ENCODE data around the gene GGN.
"Not testable (repeated sequence)": the region's sequence is repeated elsewhere in the genome, so short reads cannot be mapped to it uniquely, and the experiment has no call there.

The GGN gene

DNA sequence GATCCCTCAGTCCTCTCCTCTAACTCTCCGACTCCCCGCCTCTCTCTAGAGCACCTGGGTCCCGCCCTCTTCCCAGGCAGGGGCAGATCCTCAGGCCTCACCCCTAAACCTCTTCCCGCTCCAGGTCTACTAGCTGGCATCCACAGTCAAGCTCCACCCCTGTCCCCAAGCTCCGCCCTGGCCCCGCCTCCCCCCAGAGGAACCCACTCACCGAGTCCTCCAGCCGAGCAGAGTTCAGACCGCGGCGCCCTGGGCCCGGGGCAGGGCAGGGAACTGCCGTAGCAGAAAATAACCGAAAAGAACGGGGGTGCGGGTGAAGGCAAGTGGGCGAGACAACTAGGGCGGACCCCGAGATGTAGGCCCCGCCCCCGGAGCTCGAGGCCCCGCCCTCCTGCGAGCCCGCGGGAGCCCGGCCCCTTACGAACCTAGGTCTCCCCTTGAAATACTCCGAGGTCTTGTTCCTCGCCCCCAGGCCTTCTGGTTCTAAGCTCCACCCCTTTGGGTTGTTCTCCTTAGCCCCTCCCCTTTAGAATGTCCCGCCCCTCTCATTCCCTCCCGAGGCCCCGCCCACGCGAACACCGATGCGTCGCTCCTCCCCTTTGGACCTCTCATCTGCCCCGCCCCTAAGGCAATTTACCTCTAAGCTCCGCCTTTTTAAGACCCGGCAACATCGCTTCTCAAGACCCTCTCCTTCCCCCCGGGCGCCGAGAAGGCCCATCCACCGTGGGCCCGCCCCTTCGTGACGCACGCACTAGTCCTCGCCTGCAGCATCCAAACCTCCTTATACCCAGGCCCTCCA lies at the start of gene GGN:
Gene GGN (minus strand): TSS at position 485 of the 799 bp plus-strand sequence. CDS start 773 bp downstream, outside the sequence.
- DNase-seq: peak; percentile 82 to 95

GRCh38 chr19:38437295-38437694 lies 49.5 kb upstream of the GGN start:
- no peak for DNase-seq

- DNase-seq: no peak
Measured at GRCh38 chr19:38434549-38435051, 46.8 kb upstream of the GGN start.

GRCh38 chr19:38433268-38433733 lies 45.5 kb upstream of the GGN start, which contains the start of gene RYR1:
Gene RYR1, plus strand, starts transcription at chr19:38433691. Its CDS starts 139 bp downstream, at chr19:38433830.
- peak in 1 of 2 experiments; percentile 44 for DNase-seq

DNA sequence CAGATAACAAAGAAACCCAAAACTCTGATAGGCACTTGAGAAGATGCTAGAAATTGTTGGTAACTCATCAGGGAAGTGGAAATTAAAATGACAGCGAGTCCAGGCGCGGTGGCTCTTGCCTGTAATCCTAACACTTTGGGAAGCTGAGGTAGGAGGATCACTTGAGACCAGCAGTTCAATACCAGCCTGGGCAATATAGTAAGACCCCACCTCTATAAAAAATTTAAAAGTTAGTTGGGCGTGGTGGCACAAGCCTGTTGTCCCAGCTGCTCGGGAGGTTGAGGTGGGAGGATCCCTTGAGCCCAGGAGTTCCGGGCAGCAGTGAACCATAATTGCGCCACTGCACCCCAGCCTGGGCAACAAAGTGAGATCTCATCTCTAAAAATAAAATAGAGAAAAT lies 43.1 kb upstream of the GGN start:
- DNase-seq: no peak

DNA sequence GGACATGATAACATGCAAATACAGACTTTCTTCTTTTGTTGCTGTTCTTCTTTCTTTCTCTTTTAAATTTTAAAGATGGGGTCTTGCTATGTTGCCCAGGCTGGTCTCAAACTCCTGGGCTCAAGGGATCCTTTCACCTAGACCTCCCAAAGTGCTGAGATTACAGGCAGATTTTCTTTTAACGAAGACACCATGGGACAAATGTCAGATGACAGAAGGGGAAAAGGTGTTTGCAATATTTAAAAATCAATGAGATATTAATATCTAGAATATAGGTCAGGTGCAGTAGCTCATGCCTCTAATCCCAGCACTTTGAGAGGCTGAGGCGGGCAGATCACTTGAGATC lies 42.0 kb upstream of the GGN start:
- no peak for DNase-seq

DNA sequence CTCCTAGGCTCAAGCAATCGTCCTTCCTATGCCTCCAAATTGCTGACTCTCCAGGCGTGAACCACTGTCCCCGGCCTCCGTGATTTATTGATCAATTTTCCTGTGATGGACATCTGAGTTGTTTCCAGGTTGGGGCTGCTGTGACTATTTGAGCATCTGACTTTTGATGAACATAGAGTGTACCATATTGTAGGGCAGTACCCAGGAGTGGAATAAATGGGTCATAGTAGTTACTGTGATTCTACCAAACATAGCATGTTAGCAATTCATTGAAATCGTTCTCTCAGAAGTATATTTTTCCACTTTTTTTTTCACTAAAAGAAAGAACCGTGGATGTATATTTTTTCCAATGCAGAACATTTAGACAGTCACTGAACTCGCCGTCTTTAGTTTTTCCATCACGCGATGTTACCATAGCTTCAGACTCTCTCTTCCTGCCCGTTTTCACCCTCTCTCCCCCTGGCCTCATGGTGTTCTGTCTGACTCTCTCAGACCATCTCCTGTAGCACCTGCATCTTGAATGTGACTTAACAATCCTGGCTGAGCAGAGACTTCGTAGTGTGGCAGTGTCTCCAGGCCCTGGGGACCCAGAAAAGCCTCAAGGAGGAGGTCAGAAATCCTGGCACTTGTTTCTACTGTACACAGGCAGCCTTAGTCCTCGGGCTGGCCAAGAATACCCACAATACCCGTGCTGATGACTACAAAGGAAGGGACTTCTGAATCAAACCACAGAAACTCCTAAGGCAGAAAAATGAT lies 41.4 kb upstream of the GGN start:
- no peak for DNase-seq

GRCh38 chr19:38427035-38427677 lies 39.3 kb upstream of the GGN start:
- not testable (repeated sequence) for DNase-seq

GRCh38 chr19:38425810-38426466 lies 38.1 kb upstream of the GGN start, which contains the start of gene RASGRP4:
Gene RASGRP4, minus strand, starts transcription at chr19:38426219. Its CDS starts 128 bp downstream, at chr19:38426091.
- DNase-seq: no peak

DNA sequence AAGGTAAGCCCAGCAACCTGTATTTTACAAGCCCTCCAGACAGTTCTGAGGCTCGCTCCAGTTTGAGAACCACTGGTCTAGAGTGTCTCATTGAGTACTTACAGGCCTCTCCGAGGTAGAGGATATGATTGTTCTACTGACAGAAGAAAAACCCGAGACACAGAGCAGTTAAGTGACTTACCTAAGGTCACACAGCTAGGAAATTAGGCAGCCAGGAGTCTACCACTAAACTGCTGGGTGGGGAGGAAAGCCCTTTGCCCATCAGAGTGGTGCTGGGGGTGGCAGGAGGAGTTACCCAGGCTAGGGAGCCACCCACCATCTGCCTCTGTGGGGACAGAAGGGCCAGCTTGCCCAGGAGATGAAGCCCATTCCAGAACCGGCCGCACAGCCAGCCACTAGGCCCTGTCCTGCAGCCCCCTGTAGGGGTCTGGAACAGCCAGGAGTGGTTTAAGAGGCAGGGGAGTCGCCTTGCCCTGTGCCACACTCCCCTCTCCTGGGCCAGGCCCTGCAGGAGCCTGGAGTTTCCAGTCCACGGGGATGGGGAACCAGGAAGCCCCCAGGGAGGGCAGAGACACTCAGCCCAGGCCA lies 37.5 kb upstream of the GGN start:
- DNase-seq: no peak

DNA sequence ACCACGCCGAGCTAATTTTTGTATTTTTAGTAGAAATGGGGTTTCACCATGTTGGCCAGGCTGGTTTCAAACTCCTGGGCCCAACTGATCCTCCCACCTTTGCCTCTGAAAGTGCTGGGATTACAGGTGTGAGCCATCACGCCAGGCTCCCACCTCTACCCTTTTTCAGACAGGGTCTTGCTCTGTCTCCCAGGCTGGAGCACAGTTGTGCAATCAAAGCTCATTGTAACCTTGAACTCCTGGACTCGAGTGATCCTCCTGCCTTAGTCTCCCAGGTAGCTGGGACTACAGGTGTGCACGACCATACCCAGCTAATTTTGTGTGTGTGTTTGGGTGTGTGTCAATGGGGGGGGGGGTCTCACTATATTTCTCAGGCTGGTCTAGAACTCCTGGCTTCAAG lies 36.4 kb upstream of the GGN start:
- no peak for DNase-seq

DNA sequence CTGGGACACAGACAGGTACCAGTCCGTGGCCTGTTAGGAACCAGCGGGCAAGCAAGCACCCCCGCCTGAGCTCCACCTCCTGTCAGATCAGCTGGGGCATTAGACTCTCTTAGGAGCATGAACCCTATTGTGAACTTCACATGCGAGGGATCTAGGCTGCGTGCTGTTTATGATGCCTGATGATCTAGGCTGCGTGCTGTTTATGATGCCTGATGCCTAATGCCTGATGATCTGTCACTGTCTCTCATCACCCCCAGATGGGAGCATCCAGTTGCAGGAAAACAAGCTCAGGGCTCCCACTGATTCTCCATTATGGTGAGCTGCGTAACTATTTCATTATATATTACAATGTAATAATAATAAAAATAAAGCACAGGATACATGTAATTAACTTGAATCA lies 34.6 kb upstream of the GGN start:
- no peak for DNase-seq

- no peak for DNase-seq
Measured at GRCh38 chr19:38421856-38422255, 34.0 kb upstream of the GGN start.

DNA sequence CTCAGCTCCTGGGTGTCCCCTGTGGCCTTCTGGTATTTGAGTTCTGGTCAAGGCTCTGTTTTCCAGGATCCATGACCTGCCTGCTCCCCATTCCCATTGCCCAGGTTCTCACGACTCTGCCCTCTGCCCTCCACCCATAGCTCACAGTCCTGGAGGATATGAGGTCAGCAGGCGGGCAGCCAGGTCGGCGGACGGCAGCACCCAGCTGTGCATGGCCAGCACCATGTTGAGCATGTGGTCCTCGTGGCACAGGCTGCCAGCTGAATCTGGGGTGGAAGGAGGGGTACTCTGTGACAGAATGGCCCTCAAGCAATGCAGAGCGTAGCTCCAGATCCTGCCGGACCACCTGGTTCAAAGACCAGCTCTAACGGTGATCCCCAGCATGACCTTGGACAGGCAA lies 33.1 kb upstream of the GGN start:
- no peak for DNase-seq

GRCh38 chr19:38417544-38418506 lies 30.0 kb upstream of the GGN start:
- DNase-seq: peak; percentile 26 to 84

GRCh38 chr19:38417146-38417543 lies 29.3 kb upstream of the GGN start:
- no peak for DNase-seq

DNA sequence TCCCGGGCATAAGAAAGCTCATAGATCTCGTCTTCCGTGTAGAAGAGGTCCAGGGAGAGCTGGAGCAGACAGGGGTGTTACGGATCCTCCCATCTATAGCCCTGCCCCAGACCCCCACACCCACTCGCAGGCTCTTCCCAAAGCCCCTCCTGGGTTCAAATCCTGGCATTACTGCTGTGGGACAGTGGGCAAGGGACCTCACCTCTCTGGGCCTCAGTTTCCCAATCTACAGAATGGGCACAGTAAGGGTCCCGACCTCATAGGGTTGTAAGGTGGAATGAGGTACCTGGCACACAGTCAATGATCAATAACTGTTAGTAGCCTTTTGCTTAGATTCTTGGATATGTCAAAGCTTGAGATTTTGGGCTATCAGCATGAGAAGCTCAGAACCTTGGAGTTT lies 25.6 kb upstream of the GGN start:
- no peak for DNase-seq

DNA sequence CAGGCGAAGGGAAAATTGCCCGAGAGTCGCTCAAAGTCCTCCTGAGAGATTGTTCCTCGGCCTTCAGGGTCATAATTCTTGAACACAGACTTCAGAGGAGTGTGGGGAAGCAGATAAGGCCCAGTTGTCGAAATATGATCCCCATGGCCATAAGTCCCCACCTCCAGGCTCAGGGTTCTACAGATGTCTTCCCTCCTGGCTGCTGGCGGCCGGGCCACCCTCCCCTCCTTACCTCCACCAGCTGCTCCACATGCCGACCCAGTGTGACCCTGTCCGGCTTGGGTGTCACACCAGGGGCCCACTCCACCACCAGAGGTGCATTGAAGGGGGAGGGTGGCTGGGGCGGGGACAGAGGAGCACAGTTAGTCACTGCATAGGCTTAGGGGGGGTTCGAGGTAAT lies 25.1 kb upstream of the GGN start:
- no peak for DNase-seq

- no peak for DNase-seq
Measured at GRCh38 chr19:38412491-38412890, 24.7 kb upstream of the GGN start.

GRCh38 chr19:38411898-38412297 lies 24.1 kb upstream of the GGN start:
- not testable (repeated sequence) for DNase-seq

Measured in NCI-H526 (cell line).